Neuronal stem cell (in vitro differentiated cells): ENCODE results near the gene MGMT.

Experiments used
- DNase-seq: peaks from one replicate; pipeline ENCODE4 v3.0.0-alpha.2; 2013; ENCODE audit warnings: low spot score
- H2AFZ ChIP-seq: one replicate; pipeline ENCODE4 v1.6.1; 2013; ENCODE audit warnings: mild to moderate bottlenecking, low read length, inconsistent platforms
- H2AK5ac ChIP-seq: 2 replicates; pipeline ENCODE4 v1.6.1; 2013; ENCODE audit warnings: low read depth, mild to moderate bottlenecking, inconsistent platforms, low read length, moderate library complexity, mixed read lengths
- H2BK120ac ChIP-seq: 2 replicates; pipeline ENCODE4 v1.6.1; 2013; ENCODE audit warnings: low read depth, mild to moderate bottlenecking, inconsistent platforms, low read length, moderate library complexity, mixed read lengths
- H2BK12ac ChIP-seq: one replicate; pipeline ENCODE4 v1.6.1; 2013; ENCODE audit warnings: low read length, inconsistent platforms
- H2BK15ac ChIP-seq: 2 replicates; pipeline ENCODE4 v1.6.1; 2013; ENCODE audit warnings: mild to moderate bottlenecking, low read length, inconsistent platforms, mixed read lengths
- H2BK5ac ChIP-seq: one replicate; pipeline ENCODE4 v1.6.1; 2013; ENCODE audit warnings: inconsistent platforms, mild to moderate bottlenecking, low read length, moderate library complexity
- H3K14ac ChIP-seq: one replicate; pipeline ENCODE4 v1.6.1; 2013; ENCODE audit warnings: low read length, inconsistent platforms
- H3K18ac ChIP-seq: 2 replicates; pipeline ENCODE4 v1.6.1; 2013; ENCODE audit warnings: low read length, inconsistent platforms
- H3K23ac ChIP-seq: 2 replicates; pipeline ENCODE4 v1.6.1; 2013; ENCODE audit warnings: low read depth, mild to moderate bottlenecking, mixed read lengths, low read length, inconsistent platforms; ENCODE audit not compliant: poor library complexity
- H3K27ac ChIP-seq: replicated peaks from 3 replicates; pipeline ENCODE4 v1.5.1; 2013; ENCODE audit warnings: low read length, inconsistent platforms
- H3K27me3 ChIP-seq, 3 experiments: 2 replicates each; pipeline ENCODE4 v1.6.1; 2013; ENCODE audit warnings: low read length in 3 of 3, mild to moderate bottlenecking in 2 of 3, inconsistent platforms in 1 of 3, low read depth in 1 of 3, mixed read lengths in 1 of 3, moderate library complexity in 1 of 3; ENCODE audit not compliant: control insufficient read depth in 3 of 3, insufficient read depth in 3 of 3
- H3K36me3 ChIP-seq, 2 donors: replicated peaks in 1 of 2; 2 replicates each; pipeline ENCODE4 v1.6.1; 2013; ENCODE audit warnings: low read length in 2 of 2; ENCODE audit not compliant: control insufficient read depth in 2 of 2, insufficient read depth in 2 of 2
- H3K4ac ChIP-seq: 2 replicates; pipeline ENCODE4 v1.6.1; 2013; ENCODE audit warnings: inconsistent platforms, mild to moderate bottlenecking, low read length, moderate library complexity
- H3K4me1 ChIP-seq, 2 donors: 1 replicate in 1 of 2; 2 replicates in 1 of 2; pipeline ENCODE4 v1.6.1; 2013; ENCODE audit warnings: low read length in 2 of 2, low read depth in 1 of 2; ENCODE audit not compliant: control insufficient read depth in 2 of 2, insufficient read depth in 1 of 2
- H3K4me2 ChIP-seq: one replicate; pipeline ENCODE4 v1.6.1; 2013; ENCODE audit warnings: mild to moderate bottlenecking, low read length, inconsistent platforms; ENCODE audit not compliant: insufficient read depth, poor library complexity, severe bottlenecking
- H3K4me3 ChIP-seq, 2 donors: 2 replicates each; pipeline ENCODE4 v1.5.1; 2013; ENCODE audit warnings: low read length in 2 of 2, mild to moderate bottlenecking in 2 of 2, inconsistent platforms in 1 of 2, moderate library complexity in 1 of 2
- H3K79me1 ChIP-seq: one replicate; pipeline ENCODE4 v1.6.1; 2013; ENCODE audit warnings: low read depth, mild to moderate bottlenecking, inconsistent platforms, low read length, moderate library complexity
- H3K9ac ChIP-seq: one replicate; pipeline ENCODE4 v1.6.1; 2013; ENCODE audit warnings: mild to moderate bottlenecking, low read depth, low read length, inconsistent platforms; ENCODE audit not compliant: poor library complexity
- H3K9me3 ChIP-seq, 2 donors: replicated peaks in 1 of 2; 2 replicates each; pipeline versions ENCODE3 to v1.6.1; 2013; ENCODE audit warnings: low read length in 2 of 2, mild to moderate bottlenecking in 2 of 2, inconsistent platforms in 1 of 2, low read depth in 1 of 2, mixed read lengths in 1 of 2, moderate library complexity in 1 of 2; ENCODE audit not compliant: control insufficient read depth in 2 of 2, insufficient read depth in 1 of 2
- H4K8ac ChIP-seq: one replicate; pipeline ENCODE4 v1.6.1; 2013; ENCODE audit warnings: low read depth, mild to moderate bottlenecking, inconsistent platforms, low read length, moderate library complexity
- H4K91ac ChIP-seq: one replicate; pipeline ENCODE4 v1.6.1; 2013; ENCODE audit warnings: low read length, low read depth, mild to moderate bottlenecking, inconsistent platforms; ENCODE audit not compliant: poor library complexity
- WGBS, 2 donors: extraction: QIAGEN DNeasy Blood & Tissue Kit; methylation state at CpG; one replicate each; pipeline ENCODE4 v1.1.7; 2013; ENCODE audit warnings: missing lambda C conversion rate in 2 of 2, mixed read lengths in 1 of 2; ENCODE audit not compliant: insufficient read length in 2 of 2, insufficient replicate concordance in 1 of 2; ENCODE audit errors: extremely low coverage in 2 of 2; 5-methylcytosine and 5-hydroxymethylcytosine counted together

Gene MGMT

DNA sequence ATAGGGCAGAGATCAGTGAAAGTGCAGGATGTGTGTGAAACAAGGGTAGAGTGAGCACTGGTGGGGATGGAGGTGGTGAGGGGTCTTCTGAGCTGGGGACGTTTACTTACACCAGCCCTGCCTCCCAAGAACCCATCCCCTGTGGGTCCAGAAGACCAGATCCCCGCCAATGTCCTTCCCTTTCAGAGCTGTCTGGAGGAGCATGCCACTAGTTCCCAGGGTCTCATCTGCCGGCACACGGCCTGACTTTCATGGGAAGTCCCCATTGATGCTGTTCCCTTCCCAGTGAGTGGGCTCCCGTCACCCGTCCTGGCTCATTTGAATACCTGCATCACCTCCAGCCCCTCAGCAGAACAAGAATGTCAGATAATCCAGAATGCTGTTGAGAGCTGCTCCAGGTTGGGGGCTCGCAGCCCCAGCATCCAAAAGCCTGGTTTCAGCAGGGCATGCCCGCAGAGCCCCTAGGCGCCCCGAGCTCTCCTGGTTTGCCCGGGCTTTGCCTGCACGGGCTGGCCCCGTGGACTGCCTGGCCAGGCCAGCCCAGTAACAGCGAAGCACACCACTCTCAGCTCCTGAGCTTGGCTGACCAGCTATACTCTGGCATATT is 246.7 kb downstream of the MGMT start:
- no peak overlapping the region for H2BK12ac ChIP-seq
- H2BK120ac ChIP-seq, result no peak overlapping the region
- no peak overlapping the region for H3K4me3 ChIP-seq
- no peak overlapping the region for H3K9ac ChIP-seq
- no peak overlapping the region for H3K27ac ChIP-seq
- H2BK5ac ChIP-seq, result no peak overlapping the region
- H3K36me3 ChIP-seq, result no peaks in the 10 kb centered on the region
- peak overlapping the region; percentile 72 for H3K18ac ChIP-seq
- H3K9me3 ChIP-seq, result no peaks in the 10 kb centered on the region
- no CpG with 5 or more reads among the region's 14 CpGs for WGBS, 2 donors
- peaks cover 0 to 7% of the 10 kb centered on the region in 2 donors for H3K4me1 ChIP-seq
- no peak overlapping the region for H2BK15ac ChIP-seq
- no peak overlapping the region for H4K91ac ChIP-seq
- H3K4ac ChIP-seq, result no peak overlapping the region
- no peak for DNase-seq
- no peak overlapping the region for H3K4me2 ChIP-seq
- H3K14ac ChIP-seq, result no peak overlapping the region
- H2AFZ ChIP-seq, result no peak overlapping the region
- no peak overlapping the region for H4K8ac ChIP-seq
- no peaks in the 10 kb centered on the region for H3K27me3 ChIP-seq
- no peaks in the 10 kb centered on the region for H3K79me1 ChIP-seq
- peak overlapping the region; percentile 59 for H3K23ac ChIP-seq
- peak overlapping the region; percentile 48 for H2AK5ac ChIP-seq

GRCh38 chr10:129715805-129716204 is 248.8 kb downstream of the MGMT start:
- H2AFZ ChIP-seq, result no peak overlapping the region
- no peak overlapping the region for H2BK120ac ChIP-seq
- no CpG with 5 or more reads among the region's 15 CpGs for WGBS, 2 donors
- H3K4me2 ChIP-seq, result no peak overlapping the region
- no peaks in the 10 kb centered on the region for H3K9me3 ChIP-seq
- DNase-seq, result no peak
- H2BK5ac ChIP-seq, result no peak overlapping the region
- no peak overlapping the region for H2AK5ac ChIP-seq
- H3K79me1 ChIP-seq, result no peaks in the 10 kb centered on the region
- no peaks in the 10 kb centered on the region for H3K36me3 ChIP-seq
- no peak overlapping the region for H2BK15ac ChIP-seq
- no peak overlapping the region for H3K27ac ChIP-seq
- no peaks in the 10 kb centered on the region for H3K27me3 ChIP-seq
- H2BK12ac ChIP-seq, result no peak overlapping the region
- H4K91ac ChIP-seq, result no peak overlapping the region
- H3K4ac ChIP-seq, result no peak overlapping the region
- no peak overlapping the region for H4K8ac ChIP-seq
- no peak overlapping the region for H3K23ac ChIP-seq
- no peak overlapping the region for H3K14ac ChIP-seq
- H3K4me3 ChIP-seq, result no peak overlapping the region
- no peak overlapping the region for H3K18ac ChIP-seq
- H3K4me1 ChIP-seq, result peaks cover 0 to 7% of the 10 kb centered on the region in 2 donors
- H3K9ac ChIP-seq, result no peak overlapping the region

DNA sequence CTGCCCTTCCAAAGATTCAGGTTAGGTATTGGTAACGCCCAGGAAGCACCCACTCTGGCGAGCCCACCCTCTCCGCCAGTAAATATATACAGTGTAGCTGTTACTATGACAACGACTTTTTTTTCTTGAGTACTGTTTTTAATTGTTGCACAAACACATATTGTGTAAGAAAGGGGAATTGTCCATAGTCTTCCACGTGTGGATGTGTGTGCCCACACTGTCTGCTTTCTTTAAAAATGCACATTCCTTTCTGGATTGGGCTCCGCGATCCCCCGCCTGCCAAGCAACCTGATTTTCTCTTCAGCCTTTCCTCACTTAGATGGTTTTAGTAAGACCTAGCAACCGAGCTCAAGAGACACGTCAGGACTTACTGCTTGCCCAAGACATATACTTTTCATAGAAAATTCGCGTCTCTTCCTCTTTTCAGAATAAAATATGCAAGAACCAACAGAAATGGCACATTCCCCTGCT is 249.2 kb downstream of the MGMT start:
- no peak overlapping the region for H2BK12ac ChIP-seq
- no peak overlapping the region for H2BK15ac ChIP-seq
- H3K18ac ChIP-seq, result no peak overlapping the region
- no peak for DNase-seq
- peaks cover 0 to 6% of the 10 kb centered on the region in 2 donors for H3K4me1 ChIP-seq
- no peak overlapping the region for H3K14ac ChIP-seq
- no peak overlapping the region for H2AFZ ChIP-seq
- H3K9ac ChIP-seq, result no peak overlapping the region
- H3K23ac ChIP-seq, result no peak overlapping the region
- no peaks in the 10 kb centered on the region for H3K79me1 ChIP-seq
- H4K8ac ChIP-seq, result no peak overlapping the region
- H3K27me3 ChIP-seq, result no peaks in the 10 kb centered on the region
- no peak overlapping the region for H3K4me2 ChIP-seq
- no peak overlapping the region for H2BK5ac ChIP-seq
- H3K9me3 ChIP-seq, result no peaks in the 10 kb centered on the region
- no peak overlapping the region for H3K4me3 ChIP-seq
- H2BK120ac ChIP-seq, result no peak overlapping the region
- no peak overlapping the region for H4K91ac ChIP-seq
- H3K4ac ChIP-seq, result no peak overlapping the region
- no peaks in the 10 kb centered on the region for H3K36me3 ChIP-seq
- H3K27ac ChIP-seq, result no peak overlapping the region
- no peak overlapping the region for H2AK5ac ChIP-seq
- WGBS, 2 donors, result no CpG with 5 or more reads among the region's 12 CpGs

- Histone ChIP-seq H3K4me1 (peaks cover 0 to 5% of the 10 kb centered on the region in 2 donors), H3K79me1 (no peaks in the 10 kb centered on the region), H2BK5ac (no peak overlapping the region), H3K27me3 (no peaks in the 10 kb centered on the region), H2BK120ac (no peak overlapping the region), H2BK12ac (no peak overlapping the region), H3K4me2 (no peak overlapping the region), H3K4ac (no peak overlapping the region), H3K18ac (no peak overlapping the region), H3K9ac (no peak overlapping the region), H4K8ac (no peak overlapping the region), H3K9me3 (no peaks in the 10 kb centered on the region), H4K91ac (no peak overlapping the region), H3K27ac (no peak overlapping the region), H3K4me3 (no peak overlapping the region), H2AFZ (no peak overlapping the region), H3K14ac (no peak overlapping the region), H2AK5ac (no peak overlapping the region), H2BK15ac (no peak overlapping the region), H3K36me3 (no peaks in the 10 kb centered on the region), H3K23ac (no peak overlapping the region)
- WGBS, 2 donors, result no CpG with 5 or more reads among the region's 9 CpGs
- no peak for DNase-seq
These were observed 249.8 kb downstream of the MGMT start for GRCh38 chr10:129716881-129717280.
